Measurements from ENCODE around the gene RIT2.

DNA sequence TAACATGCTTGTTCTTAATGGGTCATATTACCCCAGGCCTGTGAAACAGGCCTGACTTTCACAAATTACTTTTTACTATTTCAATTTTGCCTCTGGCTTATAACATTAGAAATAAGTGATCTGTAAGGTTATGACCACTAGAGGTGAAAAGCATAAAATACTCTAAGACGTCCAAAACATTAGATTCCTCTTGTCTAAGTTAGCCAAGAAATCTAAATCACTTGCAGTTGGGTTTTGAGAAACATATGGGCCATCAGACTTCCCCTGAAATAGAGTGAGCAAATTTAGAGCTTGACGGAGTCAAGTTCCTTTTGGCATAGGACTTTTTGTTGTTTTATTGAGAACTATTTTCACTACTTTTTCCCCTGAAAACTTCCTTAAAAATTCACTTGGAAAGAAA, 32.7 kb upstream of the RIT2 start:
- TF ChIP-seq, protein P1, sequence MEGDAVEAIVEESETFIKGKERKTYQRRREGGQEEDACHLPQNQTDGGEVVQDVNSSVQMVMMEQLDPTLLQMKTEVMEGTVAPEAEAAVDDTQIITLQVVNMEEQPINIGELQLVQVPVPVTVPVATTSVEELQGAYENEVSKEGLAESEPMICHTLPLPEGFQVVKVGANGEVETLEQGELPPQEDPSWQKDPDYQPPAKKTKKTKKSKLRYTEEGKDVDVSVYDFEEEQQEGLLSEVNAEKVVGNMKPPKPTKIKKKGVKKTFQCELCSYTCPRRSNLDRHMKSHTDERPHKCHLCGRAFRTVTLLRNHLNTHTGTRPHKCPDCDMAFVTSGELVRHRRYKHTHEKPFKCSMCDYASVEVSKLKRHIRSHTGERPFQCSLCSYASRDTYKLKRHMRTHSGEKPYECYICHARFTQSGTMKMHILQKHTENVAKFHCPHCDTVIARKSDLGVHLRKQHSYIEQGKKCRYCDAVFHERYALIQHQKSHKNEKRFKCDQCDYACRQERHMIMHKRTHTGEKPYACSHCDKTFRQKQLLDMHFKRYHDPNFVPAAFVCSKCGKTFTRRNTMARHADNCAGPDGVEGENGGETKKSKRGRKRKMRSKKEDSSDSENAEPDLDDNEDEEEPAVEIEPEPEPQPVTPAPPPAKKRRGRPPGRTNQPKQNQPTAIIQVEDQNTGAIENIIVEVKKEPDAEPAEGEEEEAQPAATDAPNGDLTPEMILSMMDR (IDR thresholded peaks at IDR 0.05), result no peak
- TF ChIP-seq CEBPB (IDR thresholded peaks at IDR 0.05) (no peak), POLR2AphosphoS2 (conservative IDR thresholded peaks at IDR 0.05; ENCODE audit: low read length) (no peak), NR3C1 (IDR thresholded peaks at IDR 0.05) (no peak), JUNB (IDR thresholded peaks at IDR 0.05) (no peak), MAFK (IDR thresholded peaks at IDR 0.05; ENCODE audit: partially characterized antibody) (no peak), FOSL2 (IDR thresholded peaks at IDR 0.05) (no peak), FOSL2 (CRISPR knock-in tag; IDR thresholded peaks at IDR 0.05) (no peak), POLR2A (IDR thresholded peaks at IDR 0.05; ENCODE audit: low read length) (no peak), RFX5 (IDR thresholded peaks at IDR 0.05) (no peak)
- TF ChIP-seq, protein P2, sequence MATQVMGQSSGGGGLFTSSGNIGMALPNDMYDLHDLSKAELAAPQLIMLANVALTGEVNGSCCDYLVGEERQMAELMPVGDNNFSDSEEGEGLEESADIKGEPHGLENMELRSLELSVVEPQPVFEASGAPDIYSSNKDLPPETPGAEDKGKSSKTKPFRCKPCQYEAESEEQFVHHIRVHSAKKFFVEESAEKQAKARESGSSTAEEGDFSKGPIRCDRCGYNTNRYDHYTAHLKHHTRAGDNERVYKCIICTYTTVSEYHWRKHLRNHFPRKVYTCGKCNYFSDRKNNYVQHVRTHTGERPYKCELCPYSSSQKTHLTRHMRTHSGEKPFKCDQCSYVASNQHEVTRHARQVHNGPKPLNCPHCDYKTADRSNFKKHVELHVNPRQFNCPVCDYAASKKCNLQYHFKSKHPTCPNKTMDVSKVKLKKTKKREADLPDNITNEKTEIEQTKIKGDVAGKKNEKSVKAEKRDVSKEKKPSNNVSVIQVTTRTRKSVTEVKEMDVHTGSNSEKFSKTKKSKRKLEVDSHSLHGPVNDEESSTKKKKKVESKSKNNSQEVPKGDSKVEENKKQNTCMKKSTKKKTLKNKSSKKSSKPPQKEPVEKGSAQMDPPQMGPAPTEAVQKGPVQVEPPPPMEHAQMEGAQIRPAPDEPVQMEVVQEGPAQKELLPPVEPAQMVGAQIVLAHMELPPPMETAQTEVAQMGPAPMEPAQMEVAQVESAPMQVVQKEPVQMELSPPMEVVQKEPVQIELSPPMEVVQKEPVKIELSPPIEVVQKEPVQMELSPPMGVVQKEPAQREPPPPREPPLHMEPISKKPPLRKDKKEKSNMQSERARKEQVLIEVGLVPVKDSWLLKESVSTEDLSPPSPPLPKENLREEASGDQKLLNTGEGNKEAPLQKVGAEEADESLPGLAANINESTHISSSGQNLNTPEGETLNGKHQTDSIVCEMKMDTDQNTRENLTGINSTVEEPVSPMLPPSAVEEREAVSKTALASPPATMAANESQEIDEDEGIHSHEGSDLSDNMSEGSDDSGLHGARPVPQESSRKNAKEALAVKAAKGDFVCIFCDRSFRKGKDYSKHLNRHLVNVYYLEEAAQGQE (IDR thresholded peaks at IDR 0.05), result no peak
- TF ChIP-seq, protein P3, sequence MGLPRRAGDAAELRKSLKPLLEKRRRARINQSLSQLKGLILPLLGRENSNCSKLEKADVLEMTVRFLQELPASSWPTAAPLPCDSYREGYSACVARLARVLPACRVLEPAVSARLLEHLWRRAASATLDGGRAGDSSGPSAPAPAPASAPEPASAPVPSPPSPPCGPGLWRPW (IDR thresholded peaks at IDR 0.05), result no peak
